AG04449 (cell line): Measurements from ENCODE around the gene AJAP1.

ENCODE experiments used
- CTCF ChIA-PET: fragments of 350-600 bp; formaldehyde crosslinking; extraction: SDS; loops from one replicate; lab custom pipeline; 2021; ENCODE audit warnings: antibody characterized with exemption; lab: Yijun Ruan, JAX
- POLR2A ChIA-PET: fragments of 400-600, 350-600 bp; formaldehyde crosslinking; extraction: SDS; loops from one replicate; lab custom pipeline; 2020; ENCODE audit warnings: antibody characterized with exemption, inconsistent platforms; lab: Yijun Ruan, JAX
- DNase-seq: peaks from one replicate; pipeline ENCODE4 v3.0.0-alpha.2; 2010; ENCODE audit warnings: low read depth, low spot score
- H3K4me3 ChIP-seq: 2 replicates; pipeline ENCODE4 v1.5.1; 2011; ENCODE audit warnings: low read depth, mild to moderate bottlenecking, control low read depth, low read length
- TF ChIP-seq, protein P1 (sequence below): IDR thresholded peaks from one replicate; pipeline ENCODE4 v1.5.1; 2011; ENCODE audit warnings: mild to moderate bottlenecking, moderate library complexity, low read length, control low read depth, inconsistent platforms; ENCODE audit not compliant: insufficient read depth; ENCODE audit errors: missing control alignments

AJAP1 gene

DNA sequence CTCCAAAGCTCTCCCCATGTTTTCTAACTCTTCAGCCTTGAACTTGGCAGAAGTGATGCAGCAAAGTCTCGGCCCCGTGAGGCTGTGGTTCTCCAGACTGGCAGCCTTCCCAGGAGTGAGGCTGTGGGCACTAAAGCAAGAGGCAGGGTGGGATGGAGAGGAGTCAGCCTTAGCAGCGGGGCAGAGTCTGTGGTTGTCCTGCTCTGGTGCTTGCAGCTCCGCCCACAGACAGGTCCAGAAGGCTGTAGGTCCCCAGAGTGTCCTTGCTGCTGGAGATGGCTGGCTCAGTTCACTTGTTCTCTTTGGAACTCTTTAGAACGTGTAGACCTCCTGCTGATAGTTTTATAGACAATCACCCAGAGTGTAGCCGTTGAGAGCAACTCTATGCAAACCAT lies 142.6 kb downstream of the AJAP1 start:
- POLR2A ChIA-PET, result no interaction called here
- CTCF ChIA-PET, result no interaction called here
- no peak for DNase-seq
- TF ChIP-seq, protein P1, sequence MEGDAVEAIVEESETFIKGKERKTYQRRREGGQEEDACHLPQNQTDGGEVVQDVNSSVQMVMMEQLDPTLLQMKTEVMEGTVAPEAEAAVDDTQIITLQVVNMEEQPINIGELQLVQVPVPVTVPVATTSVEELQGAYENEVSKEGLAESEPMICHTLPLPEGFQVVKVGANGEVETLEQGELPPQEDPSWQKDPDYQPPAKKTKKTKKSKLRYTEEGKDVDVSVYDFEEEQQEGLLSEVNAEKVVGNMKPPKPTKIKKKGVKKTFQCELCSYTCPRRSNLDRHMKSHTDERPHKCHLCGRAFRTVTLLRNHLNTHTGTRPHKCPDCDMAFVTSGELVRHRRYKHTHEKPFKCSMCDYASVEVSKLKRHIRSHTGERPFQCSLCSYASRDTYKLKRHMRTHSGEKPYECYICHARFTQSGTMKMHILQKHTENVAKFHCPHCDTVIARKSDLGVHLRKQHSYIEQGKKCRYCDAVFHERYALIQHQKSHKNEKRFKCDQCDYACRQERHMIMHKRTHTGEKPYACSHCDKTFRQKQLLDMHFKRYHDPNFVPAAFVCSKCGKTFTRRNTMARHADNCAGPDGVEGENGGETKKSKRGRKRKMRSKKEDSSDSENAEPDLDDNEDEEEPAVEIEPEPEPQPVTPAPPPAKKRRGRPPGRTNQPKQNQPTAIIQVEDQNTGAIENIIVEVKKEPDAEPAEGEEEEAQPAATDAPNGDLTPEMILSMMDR, result no peak
- no peak overlapping the region for H3K4me3 ChIP-seq

DNA sequence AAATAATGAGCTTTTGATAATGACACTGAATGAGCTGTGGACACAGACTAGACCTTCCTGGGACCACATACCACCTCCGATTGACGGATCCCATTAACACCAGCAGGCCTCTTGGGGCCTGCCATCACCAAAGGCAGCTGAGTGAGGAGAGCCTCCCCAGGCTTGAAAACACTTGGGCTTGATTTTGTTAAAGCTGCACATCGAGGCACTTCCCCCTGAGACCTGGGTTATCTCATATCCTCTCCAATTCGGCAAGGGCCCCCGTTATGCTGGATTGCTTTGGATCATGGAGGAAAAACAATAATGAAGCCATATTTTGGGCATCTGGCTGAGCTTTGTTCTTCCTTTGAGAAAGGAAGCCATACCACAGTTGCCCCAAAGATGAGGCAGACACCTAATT lies 143.0 kb downstream of the AJAP1 start:
- no peak overlapping the region for H3K4me3 ChIP-seq
- ChIA-PET CTCF (no interaction called here), POLR2A (no interaction called here)
- no peak for DNase-seq
- TF ChIP-seq, protein P1, result no peak

DNA sequence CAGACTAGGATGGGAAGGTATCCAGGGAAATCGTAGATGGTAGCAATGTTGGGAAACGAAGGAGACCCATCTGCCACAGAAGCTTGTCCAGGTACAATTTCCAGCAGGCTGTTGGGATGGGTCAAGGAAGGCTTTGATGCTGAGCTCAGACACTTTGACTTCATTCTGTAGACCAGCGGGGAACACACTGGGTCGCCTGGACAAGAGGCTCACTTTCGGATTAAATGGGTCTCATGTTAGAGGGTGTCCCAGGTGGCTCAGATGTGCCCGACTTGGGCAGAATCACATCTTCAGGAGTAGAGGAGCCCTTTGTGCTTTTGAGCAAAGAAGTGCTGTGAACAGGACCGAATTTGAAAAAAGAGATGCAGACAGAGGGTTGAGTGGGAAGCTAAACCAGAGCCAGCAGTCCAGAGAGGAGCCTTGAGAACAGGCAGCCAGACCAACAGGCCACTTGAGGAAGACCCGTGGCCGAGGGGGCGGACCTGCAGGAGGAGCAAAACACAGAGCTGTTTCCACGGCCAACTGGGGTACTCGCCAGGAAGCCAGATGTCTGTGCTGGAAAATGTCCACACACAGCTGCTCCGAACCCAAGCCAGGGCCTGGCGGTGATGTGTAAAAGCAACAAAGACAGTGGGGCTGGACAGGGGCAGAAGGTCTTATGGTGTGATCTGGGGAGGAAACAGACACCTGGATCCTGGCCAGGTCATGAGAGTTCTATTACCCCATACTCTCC lies 146.9 kb downstream of the AJAP1 start:
- POLR2A ChIA-PET, result no interaction called here
- no peak for DNase-seq

DNA sequence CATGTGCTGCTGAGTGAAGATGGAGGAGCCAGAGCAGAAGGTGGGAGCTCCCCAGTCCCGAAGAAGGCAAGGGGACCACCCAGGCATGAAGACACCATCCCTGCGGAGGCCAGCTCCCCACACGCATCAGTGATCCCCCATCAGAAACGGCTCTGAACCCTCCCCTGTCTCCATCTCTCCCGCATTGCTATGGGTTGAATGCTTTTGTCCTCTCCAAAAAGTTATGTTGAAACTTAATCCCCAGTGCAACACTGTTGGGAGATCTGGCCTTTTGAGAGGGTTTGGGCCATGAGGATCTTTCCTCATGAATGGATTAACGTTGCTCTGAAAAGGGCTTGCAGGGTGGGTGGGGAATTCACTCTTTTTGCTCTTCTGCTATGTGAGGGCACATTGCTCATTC lies 147.6 kb downstream of the AJAP1 start:
- ChIA-PET CTCF (no interaction called here), POLR2A (no interaction called here)
- TF ChIP-seq, protein P1, result no peak
- no peak for DNase-seq
- no peak overlapping the region for H3K4me3 ChIP-seq

More for the DNA sequence above, 146.9 kb downstream of the AJAP1 start:
- TF ChIP-seq, protein P1, result no peak
- CTCF ChIA-PET, result no interaction called here
- no peak overlapping the region for H3K4me3 ChIP-seq

DNA sequence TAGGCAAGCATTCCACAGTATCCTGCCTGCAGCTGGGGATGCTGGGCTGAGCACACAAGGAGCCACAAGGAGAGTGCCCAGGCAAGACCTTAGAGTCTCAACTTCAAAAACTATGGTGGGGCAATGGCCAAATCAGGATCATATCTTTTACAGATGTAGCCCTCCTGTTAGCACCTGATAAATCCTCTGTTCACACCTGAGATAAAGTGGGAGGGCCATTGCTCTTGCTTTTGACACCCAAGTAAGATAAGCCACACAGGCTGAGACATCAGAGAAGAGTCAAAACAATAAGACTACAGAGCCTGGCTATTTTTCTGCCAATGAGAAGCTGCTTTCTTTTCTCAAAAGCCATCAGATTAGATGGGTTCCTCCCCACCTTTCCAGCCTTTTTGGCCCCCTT lies 148.9 kb downstream of the AJAP1 start:
- DNase-seq, result no peak
- ChIA-PET POLR2A (no interaction called here), CTCF (interaction anchor here (0.7 kb wide), 1 partner anchor 220 kb away, joined by 3 read pairs; no protein-coding TSS in a partner anchor)
- no peak overlapping the region for H3K4me3 ChIP-seq
- TF ChIP-seq, protein P1, result no peak

DNA sequence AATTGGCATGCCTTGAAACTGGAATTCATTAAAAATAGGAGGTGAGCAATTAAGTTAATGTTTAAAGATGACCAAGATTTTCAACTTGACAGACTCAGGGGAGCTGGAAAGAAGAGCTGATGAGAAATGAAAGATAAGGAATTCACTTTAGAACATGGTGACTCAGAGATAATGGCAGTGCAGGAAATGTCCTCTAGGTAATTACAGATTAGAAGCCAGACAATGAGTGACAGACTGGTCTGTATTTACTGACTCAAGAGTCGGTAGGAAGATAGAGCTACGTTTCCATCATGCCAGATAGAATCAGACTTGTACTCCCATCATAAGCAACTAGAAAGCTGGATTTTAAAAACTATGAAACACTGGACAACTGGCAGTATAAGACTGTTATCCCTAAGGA lies 151.6 kb downstream of the AJAP1 start:
- DNase-seq, result no peak
- no peak overlapping the region for H3K4me3 ChIP-seq
- ChIA-PET CTCF (no interaction called here), POLR2A (no interaction called here)
- TF ChIP-seq, protein P1, result no peak
